ENCODE data around the gene TNIK. TPM values are rescaled to one million over a fixed set of nuclear protein-coding genes. Genes with fewer than 3 reads are reported as not detected.

Gene TNIK
- total and polyA plus RNA-seq, 2 of the 13 experiments (the other 11 are each of a cell fraction or from before 2014, with no cell fraction given): 0.15 to 0.22 TPM

- intact Hi-C loops (cut with micrococcal nuclease; ENCODE audit: unreplicated experiment): no loop called here
- Histone ChIP-seq H4K20me1 (ENCODE audit: insufficient read depth, low read length) (no peaks in the 10 kb centered on the region), H3K79me2 (ENCODE audit: insufficient read depth, low read length) (no peaks in the 10 kb centered on the region), H3K4me1 (ENCODE audit: insufficient read depth, low read length) (no peaks in the 10 kb centered on the region), H3K36me3 (replicated peaks in 1 of 2; ENCODE audit: control insufficient read depth in 1 of 2, insufficient read depth in 2 of 2, low read length in 2 of 2) (no peaks in the 10 kb centered on the region), H3K4me2 (ENCODE audit: low read depth, low read length) (no peak overlapping the region), H3K9me3 (ENCODE audit: low read length) (no peaks in the 10 kb centered on the region), H2AFZ (ENCODE audit: low read length) (no peak overlapping the region), H3K9ac (ENCODE audit: insufficient read depth, low read depth, low read length) (no peak overlapping the region), H3K27ac (ENCODE audit: extremely low read length, insufficient read depth, low read length) (no peak overlapping the region), H3K4me3 (replicated peaks in 1 of 3; ENCODE audit: insufficient read depth in 1 of 3, low read depth in 2 of 3, low read length in 3 of 3) (no peak overlapping the region), H3K27me3 (ENCODE audit: control insufficient read depth in 1 of 2, insufficient read depth in 2 of 2, low read length in 2 of 2) (no peaks in the 10 kb centered on the region; a peak in 1 of 5 replicates)
- DNase-seq (ENCODE audit: low spot score) (no peak), FAIRE-seq (no peak), ATAC-seq (no peak)
- TF ChIP-seq ZNF652 (CRISPR knock-in tag; IDR thresholded peaks at IDR 0.05; ENCODE audit: borderline replicate concordance, low read depth): no peak
- TF ChIP-seq ZNF343 (CRISPR knock-in tag; IDR thresholded peaks at IDR 0.05): no peak
- TF ChIP-seq RFX3 (CRISPR knock-in tag; IDR thresholded peaks at IDR 0.05): no peak
- no peak for TF ChIP-seq HMG20A (CRISPR knock-in tag; IDR thresholded peaks at IDR 0.05; ENCODE audit: borderline replicate concordance)
- no peak for TF ChIP-seq SIN3B (IDR thresholded peaks at IDR 0.05; ENCODE audit: low read length)
- TF ChIP-seq UBTF (CRISPR knock-in tag; IDR thresholded peaks at IDR 0.05): no peak
- TF ChIP-seq ZNF274 (CRISPR knock-in tag; IDR thresholded peaks at IDR 0.05): no peak
- no peak for TF ChIP-seq PATZ1 (CRISPR knock-in tag; IDR thresholded peaks at IDR 0.05)
- 60% methylated on average over 1 of the region's 1 CpG for WGBS (ENCODE audit: low lambda C conversion rate)
- BruUV-seq (replicated peaks): no TSS peak
- in situ Hi-C loops (cut with HindIII; ENCODE audit: extremely low pct_ligation_motif_present, low pct_unique_long_range_greater_than_20kb): no loop called here
- POLR2A ChIA-PET: no interaction called here
- CTCF ChIA-PET (ENCODE audit: low intra/inter-chr PET ratio, low total read pairs): no interaction called here
Measured at GRCh38 chr3:171377859-171378258, 82.3 kb downstream of the TNIK start.

Data from HepG2 (cell line).